ENCODE results near the gene CAB39.

Gene CAB39

GRCh38 chr2:230823264-230823964 is 110.8 kb downstream of the CAB39 start:
- DNase-seq: no peak

GRCh38 chr2:230824406-230824978 is 111.8 kb downstream of the CAB39 start:
- DNase-seq: peak; percentile 58

- no peak for DNase-seq
Measured at GRCh38 chr2:230825354-230825753, 112.7 kb downstream of the CAB39 start.

- no peak for DNase-seq
Measured at GRCh38 chr2:230827774-230828271, 115.2 kb downstream of the CAB39 start.

GRCh38 chr2:230828272-230828961 is 115.8 kb downstream of the CAB39 start:
- DNase-seq: no peak

GRCh38 chr2:230829293-230829692 is 116.7 kb downstream of the CAB39 start:
- no peak for DNase-seq

- no peak for DNase-seq
Measured at GRCh38 chr2:230829959-230830358, 117.3 kb downstream of the CAB39 start.

GRCh38 chr2:230830428-230830827 is 117.8 kb downstream of the CAB39 start:
- no peak for DNase-seq

- no peak for DNase-seq
Measured at GRCh38 chr2:230840301-230840700, 127.7 kb downstream of the CAB39 start.

GRCh38 chr2:230842473-230842872 is 129.8 kb downstream of the CAB39 start:
- DNase-seq: no peak

- DNase-seq: no peak
Measured at GRCh38 chr2:230843132-230843531, 130.5 kb downstream of the CAB39 start.

- DNase-seq: no peak
Measured at GRCh38 chr2:230846360-230846759, 133.7 kb downstream of the CAB39 start.

GRCh38 chr2:230847883-230848388 is 135.3 kb downstream of the CAB39 start:
- DNase-seq: peak; percentile 83

GRCh38 chr2:230849633-230850357 is 137.2 kb downstream of the CAB39 start:
- DNase-seq: peak; percentile 57

GRCh38 chr2:230850358-230850658 is 137.7 kb downstream of the CAB39 start:
- DNase-seq: no peak

GRCh38 chr2:230852113-230852512 is 139.5 kb downstream of the CAB39 start:
- DNase-seq: no peak

GRCh38 chr2:230861552-230862255 is 149.1 kb downstream of the CAB39 start:
- DNase-seq: no peak

- no peak for DNase-seq
Measured at GRCh38 chr2:230862292-230862691, 149.7 kb downstream of the CAB39 start.

- DNase-seq: no peak
Measured at GRCh38 chr2:230863031-230863430, 150.4 kb downstream of the CAB39 start.

- DNase-seq: no peak
Measured at GRCh38 chr2:230863442-230864121, 150.9 kb downstream of the CAB39 start.

GRCh38 chr2:230864122-230864604 is 151.5 kb downstream of the CAB39 start:
- DNase-seq: no peak

All from CD4-positive, alpha-beta T cell treated with Interleukin-15 for 1 hour (primary cell).